Small intestine (tissue), 7 donors: ENCODE data around the gene RGS17. TPM values are rescaled to one million over a fixed set of nuclear protein-coding genes. Genes with fewer than 3 reads are reported as not detected.

Experiments used
- DNase-seq, 2 donors: peaks; one replicate each; pipeline versions ENCODE4 v3.0.0 to v3.0.0-alpha.2; 2013
- FAIRE-seq: peaks from 2 replicates; lab custom pipeline; 2012; peaks lifted over from hg19 to GRCh38; lab: Jason Lieb, UNC
- H3K27ac ChIP-seq, 3 donors: one replicate each; pipeline ENCODE4 v1.5.1; 2013; ENCODE audit warnings: low read length in 2 of 3, mild to moderate bottlenecking in 2 of 3, control low read depth in 1 of 3, inconsistent platforms in 1 of 3, low read depth in 1 of 3, moderate library complexity in 1 of 3
- H3K27me3 ChIP-seq, 3 donors: one replicate each; pipeline ENCODE4 v1.6.1; 2013; ENCODE audit warnings: low read length in 3 of 3, inconsistent platforms in 1 of 3; ENCODE audit not compliant: control insufficient read depth in 3 of 3, insufficient read depth in 3 of 3
- H3K36me3 ChIP-seq, 3 donors: one replicate each; pipeline ENCODE4 v1.6.1; 2013; ENCODE audit warnings: low read length in 3 of 3, inconsistent platforms in 1 of 3, low read depth in 1 of 3, mild to moderate bottlenecking in 1 of 3, moderate library complexity in 1 of 3; ENCODE audit not compliant: control insufficient read depth in 3 of 3, insufficient read depth in 2 of 3
- H3K4me1 ChIP-seq, 3 donors: one replicate each; pipeline ENCODE4 v1.6.1; 2013; ENCODE audit warnings: low read length in 2 of 3, inconsistent platforms in 1 of 3, low read depth in 1 of 3, mild to moderate bottlenecking in 1 of 3, moderate library complexity in 1 of 3; ENCODE audit not compliant: control insufficient read depth in 3 of 3, insufficient read depth in 2 of 3
- H3K4me3 ChIP-seq, 3 donors: one replicate each; pipeline ENCODE4 v1.5.1; 2013; ENCODE audit warnings: low read length in 3 of 3, control low read depth in 1 of 3, inconsistent platforms in 1 of 3, low read depth in 1 of 3, mild to moderate bottlenecking in 1 of 3, moderate library complexity in 1 of 3
- H3K9me3 ChIP-seq, 2 donors: one replicate each; pipeline ENCODE4 v1.6.1; 2013; ENCODE audit warnings: low read depth in 1 of 2, low read length in 1 of 2; ENCODE audit not compliant: control insufficient read depth in 2 of 2, insufficient read depth in 1 of 2
- WGBS, 3 donors: extraction: QIAGEN DNeasy Blood & Tissue Kit; methylation state at CpG; one replicate each; pipeline ENCODE4 v1.1.7; 2013; 5-methylcytosine and 5-hydroxymethylcytosine counted together
- polyA plus RNA-seq, 4 donors: library from polyadenylated mRNA; stranded (reverse) in 3 of 4; unstranded in 1 of 4; fragments of 200-250 nt in 3 of 4; fragments of 120-200 nt in 1 of 4; gene quantifications; one replicate each; pipeline versions ENCODE4 v1.2.1 to v1.2.3, GENCODE V29; 2013
- donor health status: healthy with polysubstance abuse.
- donor health status: control.
- donor health status: control.
- donor health status: Bipolar disorder and iron deficiency.
- donor health status: healthy.

The RGS17 gene
- polyA plus RNA-seq, 4 donors, result under 0.01 to 1.4 (median 0.15) TPM; not detected in 1

- no peaks in the 10 kb centered on the region for H3K27me3 ChIP-seq
- H3K9me3 ChIP-seq, result no peaks in the 10 kb centered on the region
- no peak overlapping the region for H3K27ac ChIP-seq
- no peak overlapping the region for H3K4me3 ChIP-seq
- DNase-seq (no peak), FAIRE-seq (no peak)
- H3K36me3 ChIP-seq, result peaks cover 0 to 3% (median 0%) of the 10 kb centered on the region in 3 donors
- 16 to 25% (median 22%) methylated on average over 2 of the region's 2 CpGs for WGBS, 3 donors
- H3K4me1 ChIP-seq, result peaks cover 7 to 11% (median 10%) of the 10 kb centered on the region in 3 donors
Observed at GRCh38 chr6:152981219-152981618, 149.9 kb downstream of the RGS17 start.

- H3K36me3 ChIP-seq, result peaks cover 0 to 3% (median 0%) of the 10 kb centered on the region in 3 donors
- FAIRE-seq (no peak), DNase-seq (no peak)
- no peaks in the 10 kb centered on the region for H3K9me3 ChIP-seq
- H3K27ac ChIP-seq, result no peak overlapping the region
- H3K4me1 ChIP-seq, result peaks cover 7 to 11% (median 10%) of the 10 kb centered on the region in 3 donors
- 46 to 60% (median 54%) methylated on average over 1 of the region's 1 CpG for WGBS, 3 donors
- H3K27me3 ChIP-seq, result no peaks in the 10 kb centered on the region
- H3K4me3 ChIP-seq, result no peak overlapping the region
Observed at GRCh38 chr6:152980656-152981055, 150.4 kb downstream of the RGS17 start.

GRCh38 chr6:152979116-152979515 is 152.0 kb downstream of the RGS17 start:
- Histone ChIP-seq H3K9me3 (no peaks in the 10 kb centered on the region), H3K27me3 (no peaks in the 10 kb centered on the region), H3K4me3 (no peak overlapping the region), H3K27ac (no peak overlapping the region), H3K36me3 (peaks cover 0 to 3% (median 0%) of the 10 kb centered on the region in 3 donors), H3K4me1 (peaks cover 2 to 10% (median 5%) of the 10 kb centered on the region in 3 donors)
- no peak for FAIRE-seq
- 83 to 92% (median 89%) methylated on average over 1 of the region's 1 CpG for WGBS, 3 donors
- no peak for DNase-seq

- Histone ChIP-seq H3K9me3 (no peaks in the 10 kb centered on the region), H3K27ac (no peak overlapping the region), H3K27me3 (no peaks in the 10 kb centered on the region), H3K36me3 (peaks cover 1 to 6% (median 2%) of the 10 kb centered on the region in 3 donors), H3K4me1 (peaks cover 2 to 10% (median 5%) of the 10 kb centered on the region in 3 donors), H3K4me3 (no peak overlapping the region)
- WGBS, 3 donors, result 54 to 83% (median 77%) methylated on average over 3 of the region's 3 CpGs
- no peak for FAIRE-seq
- DNase-seq, result no peak
Observed at GRCh38 chr6:152978058-152978457, 153.0 kb downstream of the RGS17 start.

GRCh38 chr6:152977556-152977955 is 153.5 kb downstream of the RGS17 start:
- Histone ChIP-seq H3K4me1 (peaks cover 2 to 10% (median 5%) of the 10 kb centered on the region in 3 donors), H3K27ac (no peak overlapping the region), H3K4me3 (no peak overlapping the region), H3K9me3 (no peaks in the 10 kb centered on the region), H3K27me3 (no peaks in the 10 kb centered on the region), H3K36me3 (peaks cover 2 to 6% (median 4%) of the 10 kb centered on the region in 3 donors)
- no peak for FAIRE-seq
- no peak for DNase-seq

- no peaks in the 10 kb centered on the region for H3K9me3 ChIP-seq
- 88 to 96% (median 95%) methylated on average over 1 of the region's 1 CpG for WGBS, 3 donors
- H3K36me3 ChIP-seq, result peaks cover 2 to 6% (median 4%) of the 10 kb centered on the region in 3 donors
- H3K27me3 ChIP-seq, result no peaks in the 10 kb centered on the region
- H3K4me1 ChIP-seq, result peaks cover 0 to 4% (median under 1%) of the 10 kb centered on the region in 3 donors
- no peak overlapping the region for H3K27ac ChIP-seq
- FAIRE-seq (no peak), DNase-seq (no peak)
- no peak overlapping the region for H3K4me3 ChIP-seq
Observed at GRCh38 chr6:152976749-152977148, 154.3 kb downstream of the RGS17 start.

- peak; percentile 28 to 46 for DNase-seq
- no peak for FAIRE-seq
- no peak overlapping the region for H3K27ac ChIP-seq
Observed at GRCh38 chr6:152975204-152975915, 155.7 kb downstream of the RGS17 start.

GRCh38 chr6:152973916-152974315 is 157.2 kb downstream of the RGS17 start:
- DNase-seq (no peak), FAIRE-seq (no peak)
- Histone ChIP-seq H3K27me3 (no peaks in the 10 kb centered on the region), H3K36me3 (peaks cover 6 to 12% (median 8%) of the 10 kb centered on the region in 3 donors), H3K9me3 (no peaks in the 10 kb centered on the region), H3K4me3 (no peak overlapping the region), H3K4me1 (peaks cover 0 to 4% (median 0%) of the 10 kb centered on the region in 3 donors), H3K27ac (no peak overlapping the region)
- 95 to 100% (median 97%) methylated on average over 1 of the region's 1 CpG for WGBS, 3 donors

More at GRCh38 chr6:152975204-152975915, 155.7 kb downstream of the RGS17 start:
- H3K9me3 ChIP-seq, result no peaks in the 10 kb centered on the region
- H3K4me1 ChIP-seq, result peaks cover 0 to 4% (median 0%) of the 10 kb centered on the region in 3 donors
- WGBS, 3 donors, result 61 to 70% (median 68%) methylated on average over 4 of the region's 4 CpGs
- H3K27me3 ChIP-seq, result no peaks in the 10 kb centered on the region
- peaks cover 4 to 6% (median 4%) of the 10 kb centered on the region in 3 donors for H3K36me3 ChIP-seq
- H3K4me3 ChIP-seq, result no peak overlapping the region
